ENCODE data around the gene AHCYL2.

DNA sequence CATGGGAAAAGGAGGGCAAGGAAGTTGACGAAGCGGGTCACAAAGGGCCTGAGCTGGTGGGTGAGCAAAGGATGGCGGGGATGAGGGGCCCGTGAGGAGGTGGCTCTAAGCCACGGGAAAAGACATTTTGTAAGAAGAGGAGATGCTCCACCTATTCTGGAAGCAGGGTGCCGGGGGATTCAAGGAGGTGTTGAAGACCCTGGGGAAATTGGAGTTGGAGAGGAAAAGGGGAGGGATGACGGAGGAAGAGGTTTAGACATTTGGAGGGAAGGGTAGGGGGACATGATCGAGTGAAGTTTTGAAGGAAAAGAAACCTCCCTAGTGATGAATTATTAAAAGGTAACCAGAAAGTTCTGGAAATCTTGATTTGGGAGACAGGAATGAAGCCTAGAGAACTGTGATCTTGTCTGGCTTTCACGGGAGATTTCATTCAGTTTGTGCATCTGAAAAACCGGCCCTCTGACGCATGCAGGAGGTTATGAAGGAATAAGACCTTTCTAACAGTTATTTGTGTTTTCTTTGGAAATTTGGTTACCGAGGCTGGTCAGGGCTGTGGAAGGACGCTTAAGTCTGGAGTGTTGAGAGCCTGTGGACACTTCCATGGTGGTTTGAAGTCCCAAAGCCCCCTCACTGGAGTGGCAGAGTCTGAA is 35.0 kb upstream of the AHCYL2 start:
- TF ChIP-seq, protein P1, sequence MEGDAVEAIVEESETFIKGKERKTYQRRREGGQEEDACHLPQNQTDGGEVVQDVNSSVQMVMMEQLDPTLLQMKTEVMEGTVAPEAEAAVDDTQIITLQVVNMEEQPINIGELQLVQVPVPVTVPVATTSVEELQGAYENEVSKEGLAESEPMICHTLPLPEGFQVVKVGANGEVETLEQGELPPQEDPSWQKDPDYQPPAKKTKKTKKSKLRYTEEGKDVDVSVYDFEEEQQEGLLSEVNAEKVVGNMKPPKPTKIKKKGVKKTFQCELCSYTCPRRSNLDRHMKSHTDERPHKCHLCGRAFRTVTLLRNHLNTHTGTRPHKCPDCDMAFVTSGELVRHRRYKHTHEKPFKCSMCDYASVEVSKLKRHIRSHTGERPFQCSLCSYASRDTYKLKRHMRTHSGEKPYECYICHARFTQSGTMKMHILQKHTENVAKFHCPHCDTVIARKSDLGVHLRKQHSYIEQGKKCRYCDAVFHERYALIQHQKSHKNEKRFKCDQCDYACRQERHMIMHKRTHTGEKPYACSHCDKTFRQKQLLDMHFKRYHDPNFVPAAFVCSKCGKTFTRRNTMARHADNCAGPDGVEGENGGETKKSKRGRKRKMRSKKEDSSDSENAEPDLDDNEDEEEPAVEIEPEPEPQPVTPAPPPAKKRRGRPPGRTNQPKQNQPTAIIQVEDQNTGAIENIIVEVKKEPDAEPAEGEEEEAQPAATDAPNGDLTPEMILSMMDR (IDR thresholded peaks at IDR 0.05), result no peak
- TF ChIP-seq POLR2A (IDR thresholded peaks at IDR 0.05) (no peak), EP300 (IDR thresholded peaks at IDR 0.05) (no peak)

All from ovary (tissue), 3 donors.